DOHH2 (cell line): ENCODE measurements around the gene MRPS5.

Experiments
- H3F3A ChIP-seq: fragments of 200-600 bp; sonication (generic), shearing (Covaris generic); 2 replicates; pipeline ENCODE4 v1.6.0; 2016; ENCODE audit warnings: antibody characterized with exemption, mild to moderate bottlenecking; ENCODE audit not compliant: control insufficient read depth, insufficient read depth
- H3K27ac ChIP-seq: fragments of 200-600 bp; sonication (generic); 2 replicates; pipeline ENCODE4 v1.5.1; 2014; ENCODE audit warnings: low read depth, mild to moderate bottlenecking, low read length, moderate library complexity
- H3K27me3 ChIP-seq: fragments of 200-600 bp; sonication (generic); 2 replicates; pipeline ENCODE4 v1.6.1; 2014; ENCODE audit warnings: mild to moderate bottlenecking, low read length, mixed read lengths; ENCODE audit not compliant: control insufficient read depth
- H3K36me3 ChIP-seq: fragments of 200-600 bp; sonication (generic); 2 replicates; pipeline ENCODE4 v1.6.1; 2014; ENCODE audit warnings: mild to moderate bottlenecking, low read length, moderate library complexity, mixed read lengths; ENCODE audit not compliant: control insufficient read depth
- H3K4me1 ChIP-seq: fragments of 200-600 bp; sonication (generic); 2 replicates; pipeline ENCODE4 v1.6.1; 2014; ENCODE audit warnings: mild to moderate bottlenecking, low read length, mixed read lengths; ENCODE audit not compliant: control insufficient read depth
- H3K4me2 ChIP-seq: fragments of 200-600 bp; sonication (generic); 2 replicates; pipeline ENCODE4 v1.6.0; 2014; ENCODE audit warnings: mild to moderate bottlenecking, low read length, moderate library complexity
- H3K4me3 ChIP-seq: fragments of 200-600 bp; sonication (generic); 2 replicates; pipeline ENCODE4 v1.5.1; 2014; ENCODE audit warnings: mild to moderate bottlenecking, low read length, mixed read lengths
- H3K79me2 ChIP-seq: fragments of 200-600 bp; sonication (generic); 2 replicates; pipeline ENCODE4 v1.6.1; 2014; ENCODE audit warnings: mild to moderate bottlenecking, low read length, mixed read lengths; ENCODE audit not compliant: control insufficient read depth
- H3K9me2 ChIP-seq: fragments of 200-600 bp; sonication (generic); replicated peaks from 2 replicates; pipeline ENCODE4 v1.6.1; 2014; ENCODE audit warnings: mild to moderate bottlenecking, low read length, mixed read lengths; ENCODE audit not compliant: control insufficient read depth
- H3K9me3 ChIP-seq: fragments of 200-600 bp; sonication (generic); 2 replicates; pipeline ENCODE4 v1.6.1; 2014; ENCODE audit warnings: antibody characterized with exemption, low read length, mixed read lengths; ENCODE audit not compliant: control insufficient read depth, insufficient read depth
- H4K20me1 ChIP-seq: fragments of 200-600 bp; sonication (generic); 2 replicates; pipeline ENCODE4 v1.6.0; 2014; ENCODE audit warnings: low read depth, mild to moderate bottlenecking, antibody characterized with exemption, low read length, moderate library complexity; ENCODE audit not compliant: control insufficient read depth, insufficient read depth
- EZH2phosphoT487 ChIP-seq: fragments of 200-600 bp; sonication (generic); IDR thresholded peaks from 2 replicates; pipeline ENCODE4 v1.6.1; 2017; ENCODE audit warnings: borderline replicate concordance, mild to moderate bottlenecking, antibody characterized with exemption, low read length, moderate library complexity, mixed read lengths
- TF ChIP-seq, protein P1 (sequence below): fragments of 200-600 bp; sonication (generic); IDR thresholded peaks from one replicate; pipeline ENCODE4 v1.5.1; 2014; ENCODE audit warnings: antibody characterized with exemption, mild to moderate bottlenecking, low read depth, low read length; ENCODE audit not compliant: poor library complexity, severe bottlenecking

MRPS5 gene

DNA sequence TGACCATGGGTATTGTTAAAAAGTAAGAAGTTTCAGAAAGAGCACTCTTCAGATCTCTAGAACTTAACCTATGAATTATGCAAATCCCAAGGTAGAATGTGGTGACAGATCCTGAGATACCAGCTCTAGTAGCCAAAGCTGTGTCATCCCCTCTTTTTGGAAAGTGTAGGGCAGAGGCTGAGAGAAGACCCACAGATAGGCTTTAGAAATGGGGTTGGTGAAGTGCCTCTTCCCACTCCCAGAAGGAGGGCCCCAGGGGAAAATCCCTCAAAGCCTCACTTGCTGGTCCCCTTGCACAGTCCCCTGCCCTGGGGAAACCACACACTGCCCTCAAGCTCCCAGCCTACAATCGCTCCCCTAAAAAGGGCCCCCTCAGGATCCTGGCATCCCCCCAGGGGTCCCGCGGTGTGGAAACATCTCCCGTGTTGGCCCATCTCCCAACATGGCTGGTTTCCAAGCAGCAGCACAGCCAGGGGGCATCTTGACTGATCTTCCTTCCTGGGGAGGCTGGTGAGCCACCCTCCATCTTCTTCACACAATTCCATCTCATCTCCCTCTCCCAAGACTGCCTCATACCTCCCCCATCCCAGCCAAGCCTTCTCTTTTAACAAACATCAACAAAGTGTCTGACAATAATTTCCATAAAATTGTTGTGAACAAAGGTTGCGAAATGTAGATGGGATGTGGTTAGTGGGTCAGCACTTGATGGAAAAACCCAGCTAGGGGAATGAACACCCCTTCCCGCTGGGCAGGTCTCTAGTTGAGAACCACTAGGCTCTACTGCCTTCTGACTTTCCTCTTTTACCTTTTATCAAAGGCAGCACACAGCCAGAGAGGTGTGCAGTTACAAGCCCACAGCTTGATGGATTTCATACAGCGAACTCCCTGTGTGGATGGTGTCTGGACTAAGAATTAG lies 71.0 kb downstream of the MRPS5 start:
- Histone ChIP-seq H3K4me2 (no peak overlapping the region), H3K9me2 (no peaks in the 10 kb centered on the region), H3K9me3 (no peaks in the 10 kb centered on the region), H3K79me2 (no peaks in the 10 kb centered on the region), H3K27ac (no peak overlapping the region), H3K36me3 (no peaks in the 10 kb centered on the region), H3K4me3 (no peak overlapping the region), H3F3A (no peaks in the 10 kb centered on the region), H3K4me1 (no peaks in the 10 kb centered on the region), H3K27me3 (peaks cover 10% of the 10 kb centered on the region), H4K20me1 (no peaks in the 10 kb centered on the region)
- TF ChIP-seq EZH2phosphoT487 = no peak
- TF ChIP-seq, protein P1, sequence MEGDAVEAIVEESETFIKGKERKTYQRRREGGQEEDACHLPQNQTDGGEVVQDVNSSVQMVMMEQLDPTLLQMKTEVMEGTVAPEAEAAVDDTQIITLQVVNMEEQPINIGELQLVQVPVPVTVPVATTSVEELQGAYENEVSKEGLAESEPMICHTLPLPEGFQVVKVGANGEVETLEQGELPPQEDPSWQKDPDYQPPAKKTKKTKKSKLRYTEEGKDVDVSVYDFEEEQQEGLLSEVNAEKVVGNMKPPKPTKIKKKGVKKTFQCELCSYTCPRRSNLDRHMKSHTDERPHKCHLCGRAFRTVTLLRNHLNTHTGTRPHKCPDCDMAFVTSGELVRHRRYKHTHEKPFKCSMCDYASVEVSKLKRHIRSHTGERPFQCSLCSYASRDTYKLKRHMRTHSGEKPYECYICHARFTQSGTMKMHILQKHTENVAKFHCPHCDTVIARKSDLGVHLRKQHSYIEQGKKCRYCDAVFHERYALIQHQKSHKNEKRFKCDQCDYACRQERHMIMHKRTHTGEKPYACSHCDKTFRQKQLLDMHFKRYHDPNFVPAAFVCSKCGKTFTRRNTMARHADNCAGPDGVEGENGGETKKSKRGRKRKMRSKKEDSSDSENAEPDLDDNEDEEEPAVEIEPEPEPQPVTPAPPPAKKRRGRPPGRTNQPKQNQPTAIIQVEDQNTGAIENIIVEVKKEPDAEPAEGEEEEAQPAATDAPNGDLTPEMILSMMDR = no peak

DNA sequence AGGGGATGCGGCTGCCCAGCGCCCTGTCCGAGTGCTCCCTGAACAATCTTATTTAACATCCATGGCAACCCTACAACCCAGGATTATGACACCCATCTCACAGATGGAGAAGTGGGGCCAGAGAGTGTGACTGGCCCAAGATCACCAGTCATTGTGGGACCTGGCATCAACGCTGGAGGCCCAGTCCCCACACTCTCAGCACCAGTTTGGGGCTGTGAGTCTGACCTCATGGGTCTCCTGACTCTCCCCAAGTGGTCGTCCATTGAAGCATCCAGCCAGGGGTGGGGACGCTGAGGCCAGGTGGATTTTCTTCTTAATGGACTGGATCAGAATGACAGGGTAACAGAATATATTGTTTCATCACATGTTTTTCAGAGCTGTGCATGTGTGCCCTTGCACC lies 71.6 kb downstream of the MRPS5 start:
- H3K4me2 ChIP-seq = no peak overlapping the region
- H3K79me2 ChIP-seq = no peaks in the 10 kb centered on the region
- no peaks in the 10 kb centered on the region for H3K9me2 ChIP-seq
- peaks cover 9% of the 10 kb centered on the region; the same call in 1 of the 2 replicates for H3K27me3 ChIP-seq
- TF ChIP-seq, protein P1 = no peak
- no peak for TF ChIP-seq EZH2phosphoT487
- H4K20me1 ChIP-seq = no peaks in the 10 kb centered on the region
- H3F3A ChIP-seq = no peaks in the 10 kb centered on the region
- H3K4me1 ChIP-seq = no peaks in the 10 kb centered on the region
- no peak overlapping the region for H3K27ac ChIP-seq
- H3K36me3 ChIP-seq = no peaks in the 10 kb centered on the region
- no peak overlapping the region for H3K4me3 ChIP-seq
- H3K9me3 ChIP-seq = no peaks in the 10 kb centered on the region

DNA sequence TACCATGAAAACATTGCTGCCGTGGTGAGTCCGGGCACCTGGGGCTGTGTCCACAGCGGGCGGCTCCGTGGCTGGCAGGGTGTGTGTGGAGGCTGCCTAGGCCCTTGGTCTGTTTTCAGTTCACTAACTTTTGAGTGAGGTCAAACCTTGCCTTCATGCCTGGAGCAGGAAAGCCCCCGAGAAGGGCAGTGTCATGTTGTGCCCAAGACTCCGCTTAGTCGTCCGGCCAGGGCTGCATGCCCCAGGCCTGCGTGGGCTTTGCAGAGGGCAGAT lies 72.0 kb downstream of the MRPS5 start:
- H3K4me2 ChIP-seq = no peak overlapping the region
- no peaks in the 10 kb centered on the region for H3K9me3 ChIP-seq
- H3K79me2 ChIP-seq = no peaks in the 10 kb centered on the region
- peaks cover 9% of the 10 kb centered on the region; the same call in 1 of the 2 replicates for H3K27me3 ChIP-seq
- H3K4me1 ChIP-seq = no peaks in the 10 kb centered on the region
- no peak overlapping the region for H3K4me3 ChIP-seq
- H3K27ac ChIP-seq = no peak overlapping the region
- H3F3A ChIP-seq = no peaks in the 10 kb centered on the region
- H4K20me1 ChIP-seq = no peaks in the 10 kb centered on the region
- no peaks in the 10 kb centered on the region for H3K9me2 ChIP-seq
- no peaks in the 10 kb centered on the region for H3K36me3 ChIP-seq
- no peak for TF ChIP-seq EZH2phosphoT487
- TF ChIP-seq, protein P1 = no peak
